Gastroesophageal sphincter (tissue), 3 donors: ENCODE data around the gene CIPC.

Experiments used
- POLR2A ChIP-seq, 2 donors: fragments of 450-650 bp; IDR thresholded peaks; one replicate each; pipeline ENCODE4 v1.6.1; 2017; ENCODE audit warnings: antibody characterized with exemption in 2 of 2, mild to moderate bottlenecking in 2 of 2, moderate library complexity in 1 of 2
- POLR2AphosphoS5 ChIP-seq: sonication (generic); formaldehyde crosslinking; IDR thresholded peaks from one replicate; pipeline ENCODE4 v1.6.1; 2017; ENCODE audit warnings: antibody characterized with exemption
- TF ChIP-seq, protein P1 (sequence below), 4 experiments: fragments of 200-600 bp in 2 of 4; fragments of 450-650 bp in 2 of 4; sonication (generic) in 1 of 4; IDR thresholded peaks; one replicate each; pipeline ENCODE4 v1.5.1; 2017 to 2019; ENCODE audit warnings: antibody characterized with exemption in 4 of 4, mild to moderate bottlenecking in 2 of 4, moderate library complexity in 2 of 4

DNA sequence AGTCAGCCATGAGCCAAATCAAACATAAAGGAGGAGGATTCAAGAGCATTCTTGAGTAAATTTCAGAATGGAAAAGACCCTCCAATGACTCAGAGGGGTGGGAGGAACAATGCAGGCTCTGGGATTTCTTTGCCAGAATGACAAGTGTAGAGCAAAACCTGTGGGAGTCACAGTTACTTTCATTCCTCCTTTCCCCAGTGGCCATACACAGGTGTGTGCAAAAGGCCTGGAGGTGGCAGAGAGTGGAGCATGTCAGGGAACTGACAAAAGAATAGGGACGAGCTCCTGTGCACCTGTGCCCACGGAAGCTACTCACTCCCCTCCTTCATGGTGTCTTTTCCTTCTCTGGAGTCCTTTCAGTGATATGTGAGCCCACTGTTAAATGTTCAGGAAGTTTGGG is 9.4 kb upstream of the CIPC start:
- TF ChIP-seq, protein P1, sequence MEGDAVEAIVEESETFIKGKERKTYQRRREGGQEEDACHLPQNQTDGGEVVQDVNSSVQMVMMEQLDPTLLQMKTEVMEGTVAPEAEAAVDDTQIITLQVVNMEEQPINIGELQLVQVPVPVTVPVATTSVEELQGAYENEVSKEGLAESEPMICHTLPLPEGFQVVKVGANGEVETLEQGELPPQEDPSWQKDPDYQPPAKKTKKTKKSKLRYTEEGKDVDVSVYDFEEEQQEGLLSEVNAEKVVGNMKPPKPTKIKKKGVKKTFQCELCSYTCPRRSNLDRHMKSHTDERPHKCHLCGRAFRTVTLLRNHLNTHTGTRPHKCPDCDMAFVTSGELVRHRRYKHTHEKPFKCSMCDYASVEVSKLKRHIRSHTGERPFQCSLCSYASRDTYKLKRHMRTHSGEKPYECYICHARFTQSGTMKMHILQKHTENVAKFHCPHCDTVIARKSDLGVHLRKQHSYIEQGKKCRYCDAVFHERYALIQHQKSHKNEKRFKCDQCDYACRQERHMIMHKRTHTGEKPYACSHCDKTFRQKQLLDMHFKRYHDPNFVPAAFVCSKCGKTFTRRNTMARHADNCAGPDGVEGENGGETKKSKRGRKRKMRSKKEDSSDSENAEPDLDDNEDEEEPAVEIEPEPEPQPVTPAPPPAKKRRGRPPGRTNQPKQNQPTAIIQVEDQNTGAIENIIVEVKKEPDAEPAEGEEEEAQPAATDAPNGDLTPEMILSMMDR (IDR thresholded peaks at IDR 0.05), result no peak
- no peak for TF ChIP-seq POLR2A (IDR thresholded peaks at IDR 0.05)
- no peak for TF ChIP-seq POLR2AphosphoS5
